DMS79 (cell line): ENCODE data around the gene PHF11.

Experiments
- DNase-seq: peaks from one replicate; lab custom pipeline; 2025; lab: John Stamatoyannopoulos, UW

Gene PHF11

DNA sequence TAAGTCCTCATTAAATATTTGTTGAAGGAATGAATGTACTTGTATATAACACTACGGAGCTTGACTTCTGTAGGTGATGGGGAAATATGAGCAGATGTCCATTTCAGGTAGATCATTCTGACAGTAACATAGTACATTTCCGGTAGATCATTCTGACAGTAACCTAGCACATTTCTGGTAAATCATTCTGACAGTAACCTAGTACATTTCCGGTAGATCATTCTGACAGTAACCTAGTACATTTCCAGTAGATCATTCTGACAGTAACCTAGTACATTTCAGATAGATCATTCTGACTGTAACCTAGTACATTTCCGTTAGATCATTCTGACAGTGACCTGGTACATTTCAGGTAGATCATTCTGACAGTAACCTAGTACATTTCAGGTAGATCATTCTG is 2.5 kb downstream of the PHF11 start:
- no peak for DNase-seq

- no peak for DNase-seq
Measured at GRCh38 chr13:49499889-49500660, 4.3 kb downstream of the PHF11 start.

GRCh38 chr13:49502954-49503353 is 7.2 kb downstream of the PHF11 start:
- DNase-seq: no peak

- DNase-seq: no peak
Measured at GRCh38 chr13:49503951-49504350, 8.2 kb downstream of the PHF11 start.

DNA sequence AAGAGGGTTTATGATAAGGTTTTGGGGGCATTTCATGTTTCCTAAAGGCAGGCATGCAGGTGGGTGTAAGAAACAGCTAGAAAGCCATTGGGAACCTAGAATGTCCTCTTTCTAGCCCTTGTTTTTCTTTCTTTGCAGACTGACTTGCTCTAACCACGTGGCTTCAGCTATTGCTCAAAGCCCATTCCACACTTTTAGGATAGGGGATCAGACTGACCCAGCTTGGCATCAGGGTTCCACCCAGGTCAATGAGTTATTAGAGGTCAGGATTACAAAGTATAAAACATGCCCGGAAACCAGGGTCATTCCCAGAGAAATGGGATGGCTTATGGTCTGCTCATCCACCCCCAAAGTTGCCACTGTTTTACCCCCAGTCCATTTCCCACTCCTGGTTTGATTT is 16.8 kb downstream of the PHF11 start:
- no peak for DNase-seq

GRCh38 chr13:49516467-49516866 is 20.7 kb downstream of the PHF11 start:
- no peak for DNase-seq

DNA sequence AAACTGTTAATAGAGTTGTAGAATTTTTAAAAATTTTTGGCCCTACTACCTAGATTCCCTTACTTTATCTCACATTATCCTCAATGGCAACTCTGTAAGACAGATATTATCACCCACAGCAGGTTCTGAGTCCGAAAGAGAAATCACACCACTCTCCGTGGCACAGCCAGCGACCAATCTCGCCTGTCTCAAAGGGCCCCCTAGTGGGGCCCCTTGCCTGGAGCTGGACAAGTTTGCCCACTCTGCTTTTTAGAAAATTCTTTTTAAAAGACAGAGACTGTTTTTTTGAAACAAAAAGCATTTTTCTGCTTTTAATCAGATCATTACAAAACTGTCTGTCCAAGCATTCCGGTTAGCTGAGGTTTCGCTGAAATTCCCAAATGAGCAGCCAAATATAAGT is 21.7 kb downstream of the PHF11 start:
- no peak for DNase-seq

GRCh38 chr13:49521224-49521623 is 25.5 kb downstream of the PHF11 start:
- no peak for DNase-seq

DNA sequence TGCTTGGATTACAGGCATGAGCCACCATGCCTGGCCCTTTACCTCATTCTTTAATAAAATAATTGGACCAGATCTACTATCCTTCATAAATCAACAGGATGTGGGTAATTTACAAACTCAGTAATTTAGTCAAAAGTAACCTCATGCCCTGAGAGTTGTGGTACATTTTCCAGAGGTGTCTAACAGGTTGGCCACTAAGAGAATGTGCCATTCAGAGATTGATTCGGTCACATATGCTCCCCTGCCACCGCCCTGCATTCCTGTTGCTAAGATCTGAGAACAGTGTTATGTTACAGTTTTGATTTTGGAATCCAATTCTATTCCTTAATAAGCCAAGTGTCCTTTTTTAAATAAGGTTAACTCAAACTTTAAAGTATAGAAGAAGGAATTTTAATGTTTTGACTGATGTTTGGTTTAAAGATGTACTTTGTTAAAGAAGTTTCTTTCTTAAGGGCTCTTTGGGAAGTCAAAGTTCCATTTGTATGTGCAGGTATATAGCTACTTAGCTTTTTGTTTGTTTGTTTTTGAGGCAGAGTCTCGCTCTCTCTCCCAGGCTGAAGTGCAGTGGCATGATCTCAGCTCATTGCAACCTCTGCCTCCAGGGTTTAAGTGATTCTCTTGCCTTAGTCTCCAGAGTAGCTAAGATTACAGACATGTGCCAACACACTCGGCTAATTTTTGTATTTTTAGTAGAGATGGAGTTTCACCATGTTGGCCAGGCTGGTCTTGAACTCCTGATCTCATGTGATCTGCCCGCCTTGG is 29.2 kb downstream of the PHF11 start:
- no peak for DNase-seq

- no peak for DNase-seq
Measured at GRCh38 chr13:49527123-49527522, 31.4 kb downstream of the PHF11 start.

- no peak for DNase-seq
Measured at GRCh38 chr13:49528161-49528560, 32.4 kb downstream of the PHF11 start.

DNA sequence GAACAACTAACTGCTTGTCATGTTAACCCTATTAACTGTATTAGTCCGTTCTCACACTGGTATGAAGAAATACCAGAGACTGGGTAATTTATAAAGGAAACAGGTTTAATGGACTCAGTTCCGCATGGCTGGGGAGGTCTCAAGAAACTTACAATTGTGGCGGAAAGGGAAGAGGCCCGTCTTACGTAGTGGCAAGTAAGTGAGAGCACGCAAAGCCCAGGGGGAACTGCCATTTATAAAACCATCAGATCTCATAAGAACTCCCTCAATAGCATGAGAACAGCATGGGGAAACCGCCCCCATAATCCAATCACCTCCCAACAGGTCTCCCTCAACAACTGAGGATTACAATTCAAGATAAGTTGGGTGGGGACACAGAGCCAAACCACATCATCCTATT is 34.7 kb downstream of the PHF11 start:
- DNase-seq: no peak

- DNase-seq: no peak
Measured at GRCh38 chr13:49532593-49532992, 36.8 kb downstream of the PHF11 start.

DNA sequence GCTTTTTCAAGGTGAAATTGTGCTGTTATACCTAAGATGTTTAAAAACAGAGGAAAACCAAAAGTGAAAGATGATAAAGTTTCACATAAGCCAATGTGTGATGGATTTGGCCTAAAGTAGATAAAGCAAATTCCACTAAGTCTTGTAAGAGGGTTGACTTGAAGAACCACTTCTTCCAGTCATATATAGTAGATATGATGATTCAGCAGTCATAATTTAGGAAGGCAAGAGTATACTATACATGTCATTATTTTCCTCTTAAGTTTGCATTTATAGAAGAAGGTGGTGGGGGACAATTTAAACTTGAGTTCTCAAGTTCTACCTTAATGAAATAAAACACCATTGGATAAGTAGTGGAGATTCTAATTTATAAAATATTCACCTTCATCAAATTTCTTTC is 37.3 kb downstream of the PHF11 start:
- no peak for DNase-seq

- no peak for DNase-seq
Measured at GRCh38 chr13:49533591-49534269, 38.0 kb downstream of the PHF11 start.

DNA sequence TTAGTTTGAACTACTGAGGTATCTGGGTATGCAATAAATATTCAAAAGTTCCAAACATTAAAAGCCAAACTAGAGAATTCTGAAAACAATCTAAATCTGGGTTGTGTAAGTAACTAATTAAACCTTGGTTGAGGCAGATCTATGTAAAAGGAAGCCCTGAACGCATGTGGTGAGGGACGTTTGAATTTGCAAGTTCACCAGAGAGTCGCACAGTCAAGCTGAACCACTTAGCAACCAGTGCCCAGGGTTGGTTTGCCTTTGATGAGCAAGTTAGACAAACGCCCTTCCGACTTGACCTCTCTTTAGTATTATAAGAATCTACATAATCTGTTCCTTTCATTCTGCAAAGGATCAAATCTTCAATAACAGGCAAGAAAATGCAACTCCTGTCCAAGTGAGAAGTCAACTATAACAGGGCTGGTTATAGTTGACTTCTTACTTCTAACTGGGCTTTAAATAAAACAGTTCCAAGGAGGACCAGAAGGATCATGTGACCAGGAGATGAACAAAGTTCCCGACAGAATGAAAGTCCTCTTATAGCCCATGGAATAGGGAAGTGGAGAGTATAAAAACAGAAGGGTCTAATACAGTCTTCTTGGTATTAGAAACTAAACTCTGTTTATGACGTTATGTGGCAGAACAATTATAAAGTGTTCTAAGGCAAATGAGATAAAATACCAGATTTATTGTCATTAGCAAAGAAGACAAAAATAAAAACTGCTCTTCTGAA is 40.6 kb downstream of the PHF11 start:
- no peak for DNase-seq

DNA sequence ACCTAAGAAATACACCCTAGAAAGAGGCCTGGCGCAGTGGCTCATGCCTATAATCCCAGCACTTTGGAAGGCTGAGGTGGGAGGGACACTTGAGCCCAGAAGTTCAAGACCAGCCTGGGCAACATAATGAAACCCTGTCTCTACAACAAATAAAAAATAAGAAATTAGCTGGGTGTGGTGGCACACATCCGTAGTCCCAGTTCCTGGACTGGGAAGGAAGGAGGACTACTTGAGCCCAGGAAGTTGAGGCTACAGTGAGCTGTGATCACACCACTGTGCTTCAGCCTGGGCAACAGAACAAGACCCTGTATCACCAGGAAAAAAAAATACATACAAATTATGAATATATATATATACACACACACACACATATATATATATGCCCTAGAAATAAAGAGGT is 42.7 kb downstream of the PHF11 start:
- DNase-seq: no peak

- no peak for DNase-seq
Measured at GRCh38 chr13:49539313-49539712, 43.6 kb downstream of the PHF11 start.

- no peak for DNase-seq
Measured at GRCh38 chr13:49539746-49540145, 44.0 kb downstream of the PHF11 start.

- DNase-seq: no peak
Measured at GRCh38 chr13:49540552-49540951, 44.8 kb downstream of the PHF11 start.

DNA sequence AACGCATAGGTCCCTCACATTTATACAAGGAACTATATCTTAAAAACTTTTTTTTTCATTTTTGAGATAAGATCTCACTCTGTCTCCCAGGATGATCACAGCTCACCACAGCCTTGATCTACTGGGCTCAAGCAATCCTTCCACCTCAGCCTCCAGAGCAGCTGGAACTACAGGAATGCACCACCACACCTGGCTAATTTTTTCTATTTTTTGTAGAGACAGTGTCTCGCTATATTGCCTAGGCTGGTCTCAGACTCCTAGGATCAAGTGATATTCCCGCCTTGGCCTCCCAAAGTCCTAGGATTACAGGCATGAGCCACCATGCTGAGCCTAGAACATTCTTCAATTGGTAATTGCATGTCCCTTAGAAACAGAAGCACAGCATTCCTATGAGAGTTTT is 47.9 kb downstream of the PHF11 start:
- no peak for DNase-seq

GRCh38 chr13:49545661-49546060 is 49.9 kb downstream of the PHF11 start:
- DNase-seq: no peak
